SU-DHL-6 (cell line): ENCODE measurements around the gene DPP6.

Experiments used
- CTCF ChIP-seq: fragments of 200-600 bp; sonication (generic); IDR thresholded peaks from one replicate; pipeline ENCODE4 v1.5.1; 2017; ENCODE audit warnings: antibody characterized with exemption, mild to moderate bottlenecking, low read length, moderate library complexity; ENCODE audit not compliant: insufficient read depth, poor library complexity, severe bottlenecking
- EZH2phosphoT487 ChIP-seq: fragments of 200-600 bp; sonication (generic), shearing (Covaris generic); conservative IDR thresholded peaks from 2 replicates; pipeline ENCODE4 v1.6.1; 2018; ENCODE audit warnings: mild to moderate bottlenecking, antibody characterized with exemption, low read length, moderate library complexity, mixed read lengths

DNA sequence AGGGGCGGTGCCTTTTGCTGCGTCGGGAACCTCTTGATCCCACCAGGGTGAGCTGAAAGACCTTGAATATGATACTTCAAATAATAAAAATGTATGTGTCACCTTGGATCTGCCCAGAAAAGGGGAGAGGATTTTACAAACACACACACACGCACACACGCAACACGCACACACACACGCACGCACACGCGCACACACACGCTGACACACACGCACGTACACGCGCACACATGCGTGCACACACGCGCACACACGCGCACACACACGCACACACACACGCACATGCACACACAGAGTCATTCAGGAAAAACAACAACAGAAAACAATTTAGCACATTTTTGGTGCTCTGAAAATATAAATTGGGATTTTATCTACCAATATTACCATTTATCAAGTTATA, 571.2 kb downstream of the DPP6 start:
- TF ChIP-seq CTCF (no peak), EZH2phosphoT487 (no peak)
